Measurements from ENCODE around the gene SSBP3. TPM values are rescaled to one million over a fixed set of nuclear protein-coding genes. Genes with fewer than 3 reads are reported as not detected.

SSBP3 gene
- total RNA-seq, 4 donors from 2014 or later, result 19.0 to 35.2 (median 33.4) TPM

- peak overlapping the region in 1 of 4 donors; percentile 10 for H3K27ac ChIP-seq
- no peaks in the 10 kb centered on the region for H3K9me3 ChIP-seq
- H3K4me3 ChIP-seq, result no peak overlapping the region
- peaks cover 0 to 31% (median 0%) of the 10 kb centered on the region in 4 donors for H3K4me1 ChIP-seq
- H3K36me3 ChIP-seq, result no peaks in the 10 kb centered on the region
- DNase-seq, result no peak
- TF ChIP-seq CTCF (IDR thresholded peaks at IDR 0.05) (no peak), POLR2A (IDR thresholded peaks at IDR 0.05) (no peak)
- no peaks in the 10 kb centered on the region for H3K27me3 ChIP-seq
Observed at GRCh38 chr1:54263601-54264226, 142.5 kb downstream of the SSBP3 start.

GRCh38 chr1:54262244-54262643 lies 143.9 kb downstream of the SSBP3 start:
- no peak overlapping the region for H3K27ac ChIP-seq
- no peaks in the 10 kb centered on the region for H3K9me3 ChIP-seq
- no peaks in the 10 kb centered on the region for H3K36me3 ChIP-seq
- no peak for DNase-seq
- no peak for TF ChIP-seq POLR2A (IDR thresholded peaks at IDR 0.05)
- TF ChIP-seq CTCF (IDR thresholded peaks at IDR 0.05), result no peak
- H3K4me1 ChIP-seq, result peaks cover 0 to 36% (median 0%) of the 10 kb centered on the region in 4 donors
- no peak overlapping the region for H3K4me3 ChIP-seq
- H3K27me3 ChIP-seq, result no peaks in the 10 kb centered on the region

- no peak for TF ChIP-seq POLR2A (IDR thresholded peaks at IDR 0.05)
- TF ChIP-seq CTCF (IDR thresholded peaks at IDR 0.05), result no peak
- Histone ChIP-seq H3K9me3 (no peaks in the 10 kb centered on the region), H3K27me3 (no peaks in the 10 kb centered on the region), H3K4me3 (no peak overlapping the region), H3K36me3 (no peaks in the 10 kb centered on the region), H3K27ac (no peak overlapping the region), H3K4me1 (peaks cover 0 to 41% (median 5%) of the 10 kb centered on the region in 4 donors)
- DNase-seq, result no peak
Observed at GRCh38 chr1:54260810-54261209, 145.4 kb downstream of the SSBP3 start.

GRCh38 chr1:54259546-54260140 lies 146.6 kb downstream of the SSBP3 start:
- Histone ChIP-seq H3K4me1 (peaks cover 0 to 41% (median 5%) of the 10 kb centered on the region in 4 donors), H3K4me3 (no peak overlapping the region), H3K27ac (peak overlapping the region in 1 of 4 donors; percentile 34), H3K36me3 (no peaks in the 10 kb centered on the region), H3K27me3 (no peaks in the 10 kb centered on the region), H3K9me3 (no peaks in the 10 kb centered on the region)
- no peak for TF ChIP-seq POLR2A (IDR thresholded peaks at IDR 0.05)
- peak in 2 of 6 experiments; percentile 5 to 6 for TF ChIP-seq CTCF (IDR thresholded peaks at IDR 0.05)
- DNase-seq, result no peak

GRCh38 chr1:54257876-54258275 lies 148.3 kb downstream of the SSBP3 start:
- Histone ChIP-seq H3K4me3 (no peak overlapping the region), H3K27me3 (no peaks in the 10 kb centered on the region), H3K36me3 (no peaks in the 10 kb centered on the region), H3K9me3 (no peaks in the 10 kb centered on the region), H3K4me1 (peaks cover 0 to 36% (median 5%) of the 10 kb centered on the region in 4 donors), H3K27ac (no peak overlapping the region)
- no peak for DNase-seq
- TF ChIP-seq CTCF (IDR thresholded peaks at IDR 0.05) (no peak), POLR2A (IDR thresholded peaks at IDR 0.05) (no peak)
